ENCODE data around the gene COTL1. TPM values are rescaled to one million over a fixed set of nuclear protein-coding genes. Genes with fewer than 3 reads are reported as not detected.

The COTL1 gene
- total RNA-seq, 1 experiment from 2014 or later: 102 TPM

GRCh38 chr16:84538222-84538840 is 79.5 kb downstream of the COTL1 start (continued):
- TF ChIP-seq IRF2 (CRISPR knock-in tag; IDR thresholded peaks at IDR 0.05; ENCODE audit: borderline replicate concordance, low read depth): no peak
- TF ChIP-seq KAT7 (CRISPR knock-in tag; IDR thresholded peaks at IDR 0.05; ENCODE audit: borderline replicate concordance): no peak
- TF ChIP-seq, protein P1, sequence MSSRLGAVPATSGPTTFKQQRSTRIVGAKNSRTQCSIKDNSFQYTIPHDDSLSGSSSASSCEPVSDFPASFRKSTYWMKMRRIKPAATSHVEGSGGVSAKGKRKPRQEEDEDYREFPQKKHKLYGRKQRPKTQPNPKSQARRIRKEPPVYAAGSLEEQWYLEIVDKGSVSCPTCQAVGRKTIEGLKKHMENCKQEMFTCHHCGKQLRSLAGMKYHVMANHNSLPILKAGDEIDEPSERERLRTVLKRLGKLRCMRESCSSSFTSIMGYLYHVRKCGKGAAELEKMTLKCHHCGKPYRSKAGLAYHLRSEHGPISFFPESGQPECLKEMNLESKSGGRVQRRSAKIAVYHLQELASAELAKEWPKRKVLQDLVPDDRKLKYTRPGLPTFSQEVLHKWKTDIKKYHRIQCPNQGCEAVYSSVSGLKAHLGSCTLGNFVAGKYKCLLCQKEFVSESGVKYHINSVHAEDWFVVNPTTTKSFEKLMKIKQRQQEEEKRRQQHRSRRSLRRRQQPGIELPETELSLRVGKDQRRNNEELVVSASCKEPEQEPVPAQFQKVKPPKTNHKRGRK (CRISPR knock-in tag; IDR thresholded peaks at IDR 0.05; ENCODE audit: borderline replicate concordance): no peak
- TF ChIP-seq ZNF232 (CRISPR knock-in tag; IDR thresholded peaks at IDR 0.05): no peak
- TF ChIP-seq, protein P2, sequence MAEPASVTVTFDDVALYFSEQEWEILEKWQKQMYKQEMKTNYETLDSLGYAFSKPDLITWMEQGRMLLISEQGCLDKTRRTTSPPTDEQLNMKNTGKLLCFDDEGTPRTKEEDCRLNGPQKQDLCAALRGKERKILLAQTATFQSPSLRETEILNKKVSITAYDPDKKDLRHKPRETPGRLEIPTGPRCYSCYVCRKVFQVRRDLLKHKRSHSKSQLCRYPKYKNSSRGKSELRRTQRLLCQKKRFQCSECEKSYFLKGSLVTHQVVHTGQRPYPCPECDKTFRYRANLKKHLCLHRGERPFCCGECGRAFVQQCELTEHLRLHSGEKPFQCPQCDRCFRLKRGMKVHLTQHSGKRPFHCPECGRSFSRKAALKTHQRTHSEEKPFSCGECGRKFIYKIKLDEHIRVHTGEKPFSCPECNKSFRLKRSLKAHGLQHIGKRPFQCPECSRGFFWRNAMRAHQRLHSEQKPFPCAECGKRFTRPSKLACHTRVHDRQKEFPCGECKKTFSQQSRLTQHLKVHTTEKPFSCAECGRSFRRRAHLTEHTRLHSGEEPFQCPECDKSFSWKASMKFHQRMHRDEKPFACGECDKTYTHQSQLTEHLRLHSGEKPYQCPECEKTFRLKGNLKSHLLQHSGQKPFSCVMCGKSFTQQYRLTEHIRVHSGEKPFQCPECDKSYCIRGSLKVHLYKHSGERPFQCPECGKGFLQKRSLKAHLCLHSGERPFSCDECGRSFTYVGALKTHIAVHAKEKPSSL (CRISPR knock-in tag; conservative IDR thresholded peaks at IDR 0.05): no peak
- no peak for TF ChIP-seq ZNF263 (CRISPR knock-in tag; IDR thresholded peaks at IDR 0.05; ENCODE audit: low read depth)
- TF ChIP-seq, protein P3, sequence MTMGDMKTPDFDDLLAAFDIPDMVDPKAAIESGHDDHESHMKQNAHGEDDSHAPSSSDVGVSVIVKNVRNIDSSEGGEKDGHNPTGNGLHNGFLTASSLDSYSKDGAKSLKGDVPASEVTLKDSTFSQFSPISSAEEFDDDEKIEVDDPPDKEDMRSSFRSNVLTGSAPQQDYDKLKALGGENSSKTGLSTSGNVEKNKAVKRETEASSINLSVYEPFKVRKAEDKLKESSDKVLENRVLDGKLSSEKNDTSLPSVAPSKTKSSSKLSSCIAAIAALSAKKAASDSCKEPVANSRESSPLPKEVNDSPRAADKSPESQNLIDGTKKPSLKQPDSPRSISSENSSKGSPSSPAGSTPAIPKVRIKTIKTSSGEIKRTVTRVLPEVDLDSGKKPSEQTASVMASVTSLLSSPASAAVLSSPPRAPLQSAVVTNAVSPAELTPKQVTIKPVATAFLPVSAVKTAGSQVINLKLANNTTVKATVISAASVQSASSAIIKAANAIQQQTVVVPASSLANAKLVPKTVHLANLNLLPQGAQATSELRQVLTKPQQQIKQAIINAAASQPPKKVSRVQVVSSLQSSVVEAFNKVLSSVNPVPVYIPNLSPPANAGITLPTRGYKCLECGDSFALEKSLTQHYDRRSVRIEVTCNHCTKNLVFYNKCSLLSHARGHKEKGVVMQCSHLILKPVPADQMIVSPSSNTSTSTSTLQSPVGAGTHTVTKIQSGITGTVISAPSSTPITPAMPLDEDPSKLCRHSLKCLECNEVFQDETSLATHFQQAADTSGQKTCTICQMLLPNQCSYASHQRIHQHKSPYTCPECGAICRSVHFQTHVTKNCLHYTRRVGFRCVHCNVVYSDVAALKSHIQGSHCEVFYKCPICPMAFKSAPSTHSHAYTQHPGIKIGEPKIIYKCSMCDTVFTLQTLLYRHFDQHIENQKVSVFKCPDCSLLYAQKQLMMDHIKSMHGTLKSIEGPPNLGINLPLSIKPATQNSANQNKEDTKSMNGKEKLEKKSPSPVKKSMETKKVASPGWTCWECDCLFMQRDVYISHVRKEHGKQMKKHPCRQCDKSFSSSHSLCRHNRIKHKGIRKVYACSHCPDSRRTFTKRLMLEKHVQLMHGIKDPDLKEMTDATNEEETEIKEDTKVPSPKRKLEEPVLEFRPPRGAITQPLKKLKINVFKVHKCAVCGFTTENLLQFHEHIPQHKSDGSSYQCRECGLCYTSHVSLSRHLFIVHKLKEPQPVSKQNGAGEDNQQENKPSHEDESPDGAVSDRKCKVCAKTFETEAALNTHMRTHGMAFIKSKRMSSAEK (CRISPR knock-in tag; IDR thresholded peaks at IDR 0.05; ENCODE audit: borderline replicate concordance): no peak

- DNase-seq (ENCODE audit: low spot score) (no peak), ATAC-seq (no peak)
- H3K4me3 Mint-ChIP-seq: no peak overlapping the region
- ChIA-PET POLR2A (no interaction called here), CTCF (interaction anchor here (1.0 kb wide), 1 partner anchor 16 kb away, joined by 3 read pairs; no protein-coding TSS in a partner anchor)
- no peak for TF ChIP-seq ESRRA (CRISPR knock-in tag; IDR thresholded peaks at IDR 0.05; ENCODE audit: borderline replicate concordance)
- TF ChIP-seq FOXJ3 (CRISPR knock-in tag; IDR thresholded peaks at IDR 0.05; ENCODE audit: borderline replicate concordance): no peak
- TF ChIP-seq, protein P4, sequence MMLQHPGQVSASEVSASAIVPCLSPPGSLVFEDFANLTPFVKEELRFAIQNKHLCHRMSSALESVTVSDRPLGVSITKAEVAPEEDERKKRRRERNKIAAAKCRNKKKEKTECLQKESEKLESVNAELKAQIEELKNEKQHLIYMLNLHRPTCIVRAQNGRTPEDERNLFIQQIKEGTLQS (CRISPR knock-in tag; conservative IDR thresholded peaks at IDR 0.05): no peak
- TF ChIP-seq GTF2I (CRISPR knock-in tag; conservative IDR thresholded peaks at IDR 0.05): no peak
- H3K27ac Mint-ChIP-seq: no peak overlapping the region
- H3K9me3 Mint-ChIP-seq: no peaks in the 10 kb centered on the region
- peaks cover 26% of the 10 kb centered on the region for H3K4me1 Mint-ChIP-seq
- no peaks in the 10 kb centered on the region for H3K27me3 Mint-ChIP-seq (ENCODE audit: low read depth)
- no peaks in the 10 kb centered on the region for H3K36me3 Mint-ChIP-seq
These were observed 80.3 kb downstream of the COTL1 start for GRCh38 chr16:84537491-84538151.

- Mint-ChIP-seq H3K4me3 (no peak overlapping the region), H3K4me1 (peaks cover 37% of the 10 kb centered on the region), H3K36me3 (no peaks in the 10 kb centered on the region), H3K27ac (no peak overlapping the region), H3K27me3 (ENCODE audit: low read depth) (no peaks in the 10 kb centered on the region), H3K9me3 (no peaks in the 10 kb centered on the region)
- ChIA-PET CTCF (no interaction called here), POLR2A (no interaction called here)
- ATAC-seq: no peak
- DNase-seq (ENCODE audit: low spot score): no peak
- TF ChIP-seq, protein P4 (CRISPR knock-in tag; conservative IDR thresholded peaks at IDR 0.05): no peak
- TF ChIP-seq, protein P5, sequence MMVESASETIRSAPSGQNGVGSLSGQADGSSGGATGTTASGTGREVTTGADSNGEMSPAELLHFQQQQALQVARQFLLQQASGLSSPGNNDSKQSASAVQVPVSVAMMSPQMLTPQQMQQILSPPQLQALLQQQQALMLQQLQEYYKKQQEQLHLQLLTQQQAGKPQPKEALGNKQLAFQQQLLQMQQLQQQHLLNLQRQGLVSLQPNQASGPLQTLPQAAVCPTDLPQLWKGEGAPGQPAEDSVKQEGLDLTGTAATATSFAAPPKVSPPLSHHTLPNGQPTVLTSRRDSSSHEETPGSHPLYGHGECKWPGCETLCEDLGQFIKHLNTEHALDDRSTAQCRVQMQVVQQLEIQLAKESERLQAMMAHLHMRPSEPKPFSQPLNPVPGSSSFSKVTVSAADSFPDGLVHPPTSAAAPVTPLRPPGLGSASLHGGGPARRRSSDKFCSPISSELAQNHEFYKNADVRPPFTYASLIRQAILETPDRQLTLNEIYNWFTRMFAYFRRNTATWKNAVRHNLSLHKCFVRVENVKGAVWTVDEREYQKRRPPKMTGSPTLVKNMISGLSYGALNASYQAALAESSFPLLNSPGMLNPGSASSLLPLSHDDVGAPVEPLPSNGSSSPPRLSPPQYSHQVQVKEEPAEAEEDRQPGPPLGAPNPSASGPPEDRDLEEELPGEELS (CRISPR knock-in tag; IDR thresholded peaks at IDR 0.05): no peak
- no peak for TF ChIP-seq CBFB (CRISPR knock-in tag; IDR thresholded peaks at IDR 0.05; ENCODE audit: low read depth)
- TF ChIP-seq, protein P6, sequence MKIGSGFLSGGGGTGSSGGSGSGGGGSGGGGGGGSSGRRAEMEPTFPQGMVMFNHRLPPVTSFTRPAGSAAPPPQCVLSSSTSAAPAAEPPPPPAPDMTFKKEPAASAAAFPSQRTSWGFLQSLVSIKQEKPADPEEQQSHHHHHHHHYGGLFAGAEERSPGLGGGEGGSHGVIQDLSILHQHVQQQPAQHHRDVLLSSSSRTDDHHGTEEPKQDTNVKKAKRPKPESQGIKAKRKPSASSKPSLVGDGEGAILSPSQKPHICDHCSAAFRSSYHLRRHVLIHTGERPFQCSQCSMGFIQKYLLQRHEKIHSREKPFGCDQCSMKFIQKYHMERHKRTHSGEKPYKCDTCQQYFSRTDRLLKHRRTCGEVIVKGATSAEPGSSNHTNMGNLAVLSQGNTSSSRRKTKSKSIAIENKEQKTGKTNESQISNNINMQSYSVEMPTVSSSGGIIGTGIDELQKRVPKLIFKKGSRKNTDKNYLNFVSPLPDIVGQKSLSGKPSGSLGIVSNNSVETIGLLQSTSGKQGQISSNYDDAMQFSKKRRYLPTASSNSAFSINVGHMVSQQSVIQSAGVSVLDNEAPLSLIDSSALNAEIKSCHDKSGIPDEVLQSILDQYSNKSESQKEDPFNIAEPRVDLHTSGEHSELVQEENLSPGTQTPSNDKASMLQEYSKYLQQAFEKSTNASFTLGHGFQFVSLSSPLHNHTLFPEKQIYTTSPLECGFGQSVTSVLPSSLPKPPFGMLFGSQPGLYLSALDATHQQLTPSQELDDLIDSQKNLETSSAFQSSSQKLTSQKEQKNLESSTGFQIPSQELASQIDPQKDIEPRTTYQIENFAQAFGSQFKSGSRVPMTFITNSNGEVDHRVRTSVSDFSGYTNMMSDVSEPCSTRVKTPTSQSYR (CRISPR knock-in tag; IDR thresholded peaks at IDR 0.05): no peak
- no peak for TF ChIP-seq ZNF138 (CRISPR knock-in tag; conservative IDR thresholded peaks at IDR 0.05)
- no peak for TF ChIP-seq FOXP1 (CRISPR knock-in tag; IDR thresholded peaks at IDR 0.05; ENCODE audit: borderline replicate concordance)
These were observed 82.0 kb downstream of the COTL1 start for GRCh38 chr16:84535851-84536250.

All from WTC11 (cell line).